Fibroblast of mammary gland (primary cell): Measurements from ENCODE around the gene LHFPL3.

Experiments used
- DNase-seq: peaks from one replicate; pipeline ENCODE4 v3.0.0-alpha.2; 2010; ENCODE audit warnings: low read depth
- H3K4me3 ChIP-seq: 2 replicates; pipeline ENCODE4 v1.5.1; 2011; ENCODE audit warnings: low read depth, mild to moderate bottlenecking, low read length, moderate library complexity; ENCODE audit not compliant: control insufficient read depth
- TF ChIP-seq, protein P1 (sequence below): conservative IDR thresholded peaks from 2 replicates; pipeline ENCODE4 v1.5.1; 2011; ENCODE audit warnings: low read depth, low read length, inconsistent platforms; ENCODE audit not compliant: control insufficient read depth, insufficient read depth

Gene LHFPL3

DNA sequence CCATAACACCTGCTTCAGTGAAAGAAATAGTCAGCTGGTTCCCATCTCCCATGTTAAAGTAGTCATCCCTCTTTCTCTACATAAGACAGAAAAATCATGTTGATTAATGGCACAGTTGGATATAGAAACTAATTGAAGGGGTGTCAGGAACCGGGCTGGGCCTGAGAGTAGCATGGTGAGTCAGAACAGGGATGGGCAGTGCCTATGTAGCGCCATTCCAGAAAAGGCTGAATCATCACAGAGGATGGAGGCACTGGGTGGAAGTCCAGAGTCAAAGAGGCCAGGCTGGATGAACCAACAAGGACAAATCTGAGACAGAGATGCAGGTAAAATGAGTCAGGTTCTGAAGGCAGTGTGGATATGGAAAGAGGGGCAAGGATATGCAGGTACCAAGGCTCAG lies 201.2 kb downstream of the LHFPL3 start:
- no peak overlapping the region for H3K4me3 ChIP-seq
- TF ChIP-seq, protein P1, sequence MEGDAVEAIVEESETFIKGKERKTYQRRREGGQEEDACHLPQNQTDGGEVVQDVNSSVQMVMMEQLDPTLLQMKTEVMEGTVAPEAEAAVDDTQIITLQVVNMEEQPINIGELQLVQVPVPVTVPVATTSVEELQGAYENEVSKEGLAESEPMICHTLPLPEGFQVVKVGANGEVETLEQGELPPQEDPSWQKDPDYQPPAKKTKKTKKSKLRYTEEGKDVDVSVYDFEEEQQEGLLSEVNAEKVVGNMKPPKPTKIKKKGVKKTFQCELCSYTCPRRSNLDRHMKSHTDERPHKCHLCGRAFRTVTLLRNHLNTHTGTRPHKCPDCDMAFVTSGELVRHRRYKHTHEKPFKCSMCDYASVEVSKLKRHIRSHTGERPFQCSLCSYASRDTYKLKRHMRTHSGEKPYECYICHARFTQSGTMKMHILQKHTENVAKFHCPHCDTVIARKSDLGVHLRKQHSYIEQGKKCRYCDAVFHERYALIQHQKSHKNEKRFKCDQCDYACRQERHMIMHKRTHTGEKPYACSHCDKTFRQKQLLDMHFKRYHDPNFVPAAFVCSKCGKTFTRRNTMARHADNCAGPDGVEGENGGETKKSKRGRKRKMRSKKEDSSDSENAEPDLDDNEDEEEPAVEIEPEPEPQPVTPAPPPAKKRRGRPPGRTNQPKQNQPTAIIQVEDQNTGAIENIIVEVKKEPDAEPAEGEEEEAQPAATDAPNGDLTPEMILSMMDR, result no peak
- no peak for DNase-seq

DNA sequence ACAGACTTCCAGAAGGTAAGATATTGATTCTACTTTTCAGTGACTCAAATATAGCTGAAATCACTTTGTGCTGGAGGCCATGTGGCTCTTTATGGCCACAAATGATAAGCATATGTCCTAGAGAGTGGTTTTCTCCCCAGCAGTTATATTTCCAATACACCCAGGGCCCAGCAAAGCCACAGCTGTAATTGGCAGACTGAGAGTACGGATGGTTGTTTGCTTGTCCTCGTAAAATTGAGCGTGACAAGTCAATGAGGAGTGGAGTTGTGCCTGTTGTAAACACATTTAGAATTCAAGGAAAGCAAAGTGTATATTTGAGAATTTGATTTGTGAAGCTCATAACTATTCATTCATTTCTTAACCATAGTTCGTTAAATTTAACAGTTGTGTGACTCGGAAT lies 201.8 kb downstream of the LHFPL3 start:
- DNase-seq, result no peak
- no peak overlapping the region for H3K4me3 ChIP-seq
- TF ChIP-seq, protein P1, result no peak

DNA sequence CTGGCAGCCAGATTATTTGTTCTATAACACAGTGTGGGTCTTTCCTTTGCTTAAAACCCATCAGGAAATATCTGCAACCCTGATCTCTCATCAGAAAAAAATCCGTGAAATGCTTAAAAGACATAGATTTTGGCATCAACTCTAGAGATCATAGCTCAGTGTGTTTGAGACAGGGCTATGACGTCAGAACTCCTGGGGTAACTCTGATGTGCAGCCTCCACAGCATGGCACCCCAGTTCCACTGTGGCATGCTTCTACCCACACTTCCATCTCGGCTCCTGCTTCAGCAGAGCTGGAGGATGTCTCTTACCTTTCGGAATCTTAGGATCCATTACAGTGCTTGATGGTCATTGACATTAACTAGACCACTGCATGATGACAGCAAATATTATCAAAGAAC lies 205.7 kb downstream of the LHFPL3 start:
- TF ChIP-seq, protein P1, result no peak
- DNase-seq, result no peak
- H3K4me3 ChIP-seq, result no peak overlapping the region

DNA sequence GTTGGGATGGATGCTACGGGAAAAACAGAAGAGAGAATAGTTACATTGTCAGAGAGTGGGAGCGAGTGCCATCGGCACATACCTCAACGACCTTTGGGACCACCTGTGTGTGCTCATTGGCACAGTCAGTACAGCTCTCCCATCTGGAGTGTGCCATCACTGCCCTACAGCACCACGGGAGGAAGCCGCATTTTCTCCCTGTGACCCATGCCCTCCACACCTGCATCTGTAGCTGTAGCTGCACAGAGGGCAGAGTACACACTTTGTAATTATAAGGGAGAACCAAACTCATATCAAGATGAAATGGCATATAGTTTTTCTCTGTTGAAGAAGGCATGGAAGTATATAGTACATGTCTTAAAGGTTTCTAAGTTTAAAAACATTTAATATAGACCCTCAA lies 207.4 kb downstream of the LHFPL3 start:
- TF ChIP-seq, protein P1, result no peak
- DNase-seq, result no peak
- H3K4me3 ChIP-seq, result no peak overlapping the region

DNA sequence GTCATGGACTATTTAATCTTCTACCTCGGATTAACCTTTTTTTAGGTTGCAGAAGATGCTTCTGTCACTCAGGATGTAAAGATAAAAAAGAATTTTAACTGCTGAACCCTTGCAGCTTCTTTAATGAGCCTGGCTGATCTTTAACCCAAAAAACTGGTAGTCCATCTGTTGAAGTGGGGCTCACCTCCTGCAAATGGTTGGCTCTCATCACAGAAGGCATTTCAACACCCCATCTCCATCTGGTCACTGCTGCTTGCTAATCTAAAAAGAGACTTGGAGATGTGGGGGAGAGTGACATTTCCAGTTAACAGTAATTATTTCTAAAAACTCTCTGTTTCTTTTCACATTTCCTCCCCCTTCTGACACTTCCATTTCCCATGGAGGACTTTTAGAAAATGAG lies 208.6 kb downstream of the LHFPL3 start:
- no peak overlapping the region for H3K4me3 ChIP-seq
- DNase-seq, result no peak
- TF ChIP-seq, protein P1, result no peak

DNA sequence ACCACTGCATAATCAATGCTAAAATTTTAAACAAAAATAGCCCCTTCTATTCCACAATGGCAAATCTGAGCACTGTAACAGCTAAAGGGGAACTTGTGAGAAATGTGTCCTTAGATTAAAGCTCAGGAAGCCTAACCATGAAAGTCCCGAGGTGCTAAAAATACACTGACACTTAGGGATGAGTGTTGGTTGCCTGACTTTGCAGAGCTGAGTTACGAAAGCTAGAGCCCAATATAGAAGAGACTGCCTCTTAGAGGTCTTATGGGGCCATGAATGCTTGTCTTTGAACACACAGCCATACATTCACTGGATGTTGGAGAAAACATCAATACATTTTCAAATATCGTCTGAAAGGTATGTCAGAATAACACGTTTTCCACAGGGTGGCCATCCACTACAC lies 209.7 kb downstream of the LHFPL3 start:
- no peak for DNase-seq
- TF ChIP-seq, protein P1, result no peak
- no peak overlapping the region for H3K4me3 ChIP-seq

DNA sequence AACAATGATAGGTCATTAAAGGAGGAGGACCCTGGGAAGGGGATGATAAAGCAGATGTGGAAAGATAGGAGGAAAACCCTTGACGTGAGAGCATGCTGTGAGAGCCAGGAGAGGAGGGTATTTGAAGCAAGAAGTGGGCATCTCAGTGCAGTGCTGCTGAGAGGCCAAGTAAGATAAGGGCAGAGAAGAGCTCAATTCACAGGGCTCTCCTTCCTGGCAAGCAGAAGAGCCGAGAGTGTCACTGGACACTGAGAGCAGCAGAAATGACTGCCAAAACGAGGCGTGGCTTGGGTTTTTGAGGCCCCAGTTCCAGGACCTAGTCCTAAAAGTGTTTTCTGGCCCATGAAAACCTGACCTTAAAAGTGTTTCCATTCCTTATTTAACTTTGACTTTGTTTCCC lies 213.5 kb downstream of the LHFPL3 start:
- H3K4me3 ChIP-seq, result no peak overlapping the region
- TF ChIP-seq, protein P1, result no peak
- no peak for DNase-seq
